ENCODE data around the gene DQX1. TPM values are rescaled to one million over a fixed set of nuclear protein-coding genes. Genes with fewer than 3 reads are reported as not detected.

DQX1 gene
- total RNA-seq, 6 experiments from 2014 or later = 0.14 to 0.40 TPM; not detected in 4

- peaks cover 17% of the 10 kb centered on the region for H3K27me3 Mint-ChIP-seq (ENCODE audit: insufficient read depth)
- peaks cover 27% of the 10 kb centered on the region for H3K4me1 Mint-ChIP-seq (ENCODE audit: low read depth)
- no peak overlapping the region for H3K27ac Mint-ChIP-seq
- TF ChIP-seq CTCF (IDR thresholded peaks at IDR 0.05) = no peak
- H3K36me3 Mint-ChIP-seq (ENCODE audit: low read depth) = peaks cover 16% of the 10 kb centered on the region
- H3K9me3 Mint-ChIP-seq = no peaks in the 10 kb centered on the region
- no peak overlapping the region for H3K4me3 Mint-ChIP-seq
- no peak for DNase-seq
Observed at GRCh38 chr2:74496997-74497776, 28.8 kb downstream of the DQX1 start.

GRCh38 chr2:74495440-74495839 lies 30.6 kb downstream of the DQX1 start:
- DNase-seq = no peak
- Mint-ChIP-seq H3K4me1 (ENCODE audit: low read depth) (peaks cover 27% of the 10 kb centered on the region), H3K27ac (no peak overlapping the region), H3K36me3 (ENCODE audit: low read depth) (peaks cover 30% of the 10 kb centered on the region), H3K4me3 (no peak overlapping the region), H3K27me3 (ENCODE audit: insufficient read depth) (peaks cover 11% of the 10 kb centered on the region), H3K9me3 (no peaks in the 10 kb centered on the region)
- no peak for TF ChIP-seq CTCF (IDR thresholded peaks at IDR 0.05)

- TF ChIP-seq CTCF (IDR thresholded peaks at IDR 0.05) = no peak
- Mint-ChIP-seq H3K4me3 (no peak overlapping the region), H3K27ac (peak overlapping the region; percentile 49), H3K36me3 (ENCODE audit: low read depth) (peaks cover 34% of the 10 kb centered on the region), H3K27me3 (ENCODE audit: insufficient read depth) (peaks cover 4% of the 10 kb centered on the region), H3K4me1 (ENCODE audit: low read depth) (peaks cover 31% of the 10 kb centered on the region), H3K9me3 (no peaks in the 10 kb centered on the region)
- DNase-seq = no peak
Observed at GRCh38 chr2:74493546-74493945, 32.5 kb downstream of the DQX1 start.

- no peak for TF ChIP-seq CTCF (IDR thresholded peaks at IDR 0.05)
- no peak for DNase-seq
- Mint-ChIP-seq H3K9me3 (no peaks in the 10 kb centered on the region), H3K4me1 (ENCODE audit: low read depth) (peaks cover 37% of the 10 kb centered on the region), H3K36me3 (ENCODE audit: low read depth) (peaks cover 38% of the 10 kb centered on the region), H3K27ac (no peak overlapping the region), H3K27me3 (ENCODE audit: insufficient read depth) (peaks cover 1% of the 10 kb centered on the region; the same call in 1 of the 2 replicates), H3K4me3 (no peak overlapping the region)
Observed at GRCh38 chr2:74491648-74492544, 34.1 kb downstream of the DQX1 start.

- Mint-ChIP-seq H3K27ac (no peak overlapping the region), H3K4me1 (ENCODE audit: low read depth) (peaks cover 40% of the 10 kb centered on the region), H3K9me3 (no peaks in the 10 kb centered on the region), H3K36me3 (ENCODE audit: low read depth) (peaks cover 47% of the 10 kb centered on the region), H3K4me3 (no peak overlapping the region), H3K27me3 (ENCODE audit: insufficient read depth) (no peaks in the 10 kb centered on the region)
- DNase-seq = no peak
- no peak for TF ChIP-seq CTCF (IDR thresholded peaks at IDR 0.05)
Observed at GRCh38 chr2:74489906-74490305, 36.1 kb downstream of the DQX1 start.
